HG03280 (cell line): ENCODE measurements around the gene SLC15A1.
"Not testable (repeated sequence)": the region's sequence is repeated elsewhere in the genome, so short reads cannot be mapped to it uniquely, and the experiment has no call there.

Source experiments
- ATAC-seq: cut with Tn5 transposase; IDR thresholded peaks from one replicate; pipeline ENCODE4 v1.9.1; 2021; ENCODE audit warnings: mild to moderate bottlenecking, moderate library complexity; ENCODE audit not compliant: unreplicated experiment

Gene SLC15A1

GRCh38 chr13:98754468-98754867, 2.0 kb upstream of the SLC15A1 start:
- ATAC-seq: not testable (repeated sequence)

DNA sequence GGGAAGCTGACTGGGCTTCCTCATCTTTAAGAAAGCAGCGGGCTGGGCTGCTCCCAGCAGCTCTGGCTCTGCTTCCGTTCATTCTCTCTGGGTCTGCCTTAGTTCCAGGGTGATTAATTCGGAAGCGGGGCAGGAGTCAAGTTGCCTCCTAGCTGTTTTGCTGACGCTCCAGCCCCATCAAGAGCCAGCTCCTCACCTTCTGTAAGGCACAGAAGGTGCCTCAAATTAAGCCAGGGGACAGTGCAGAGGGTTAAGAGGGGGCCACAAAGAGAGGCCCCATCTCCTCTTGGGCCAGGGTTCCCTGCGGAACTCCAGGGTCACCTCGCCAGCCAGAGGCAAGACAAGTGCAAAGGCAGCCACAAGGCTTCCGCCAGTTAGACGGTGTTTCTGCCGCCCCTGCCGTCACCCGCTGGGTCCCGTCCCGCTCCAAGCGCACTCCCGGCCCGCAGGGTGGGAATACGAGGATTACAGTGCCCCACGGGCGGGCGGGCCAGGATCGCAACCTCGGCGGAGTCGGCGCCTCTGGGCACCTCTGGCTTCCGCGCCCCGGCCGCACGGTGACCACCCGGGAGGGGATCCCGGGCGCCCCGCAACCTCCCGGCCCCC, 508 bp downstream of the SLC15A1 start:
- ATAC-seq: no peak

DNA sequence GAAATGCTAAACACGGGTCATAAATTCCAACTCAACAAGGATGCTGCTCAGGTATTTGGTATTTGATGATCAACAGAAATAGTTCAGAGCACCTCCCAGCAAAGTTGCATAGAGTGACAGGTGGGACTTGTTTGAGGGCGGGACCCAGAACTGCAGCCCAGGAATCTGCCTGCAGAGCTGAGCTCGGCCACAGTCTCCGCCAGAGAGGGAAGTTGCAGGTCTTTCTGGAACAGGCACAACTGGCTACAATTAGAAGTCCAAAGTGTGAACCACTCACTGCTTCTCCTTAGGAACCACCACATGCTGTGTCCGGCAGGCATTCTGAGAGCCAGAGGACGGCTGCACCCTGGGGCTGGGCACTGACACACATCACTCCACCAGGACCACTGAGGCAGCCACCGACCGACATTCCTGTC, 1.1 kb downstream of the SLC15A1 start:
- ATAC-seq: no peak

DNA sequence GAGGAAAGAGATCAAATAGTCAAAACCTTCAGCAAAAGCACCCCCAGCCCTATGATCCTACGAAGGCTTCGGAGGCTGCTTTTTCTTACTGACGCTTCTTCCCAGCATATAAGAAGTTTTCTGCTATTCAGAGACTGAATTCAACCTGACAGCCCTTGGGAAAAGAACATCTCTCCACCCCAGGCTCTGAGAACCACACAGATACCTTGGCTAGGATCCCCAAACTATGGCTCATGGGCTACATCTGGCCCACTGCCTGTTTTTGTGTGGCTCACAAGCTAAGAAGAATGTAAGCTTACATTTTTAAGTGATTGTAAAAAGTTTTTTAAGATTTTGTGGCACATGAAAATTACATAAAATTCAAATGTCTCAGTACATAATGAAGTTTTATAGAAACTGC, 3.0 kb downstream of the SLC15A1 start:
- ATAC-seq: no peak

DNA sequence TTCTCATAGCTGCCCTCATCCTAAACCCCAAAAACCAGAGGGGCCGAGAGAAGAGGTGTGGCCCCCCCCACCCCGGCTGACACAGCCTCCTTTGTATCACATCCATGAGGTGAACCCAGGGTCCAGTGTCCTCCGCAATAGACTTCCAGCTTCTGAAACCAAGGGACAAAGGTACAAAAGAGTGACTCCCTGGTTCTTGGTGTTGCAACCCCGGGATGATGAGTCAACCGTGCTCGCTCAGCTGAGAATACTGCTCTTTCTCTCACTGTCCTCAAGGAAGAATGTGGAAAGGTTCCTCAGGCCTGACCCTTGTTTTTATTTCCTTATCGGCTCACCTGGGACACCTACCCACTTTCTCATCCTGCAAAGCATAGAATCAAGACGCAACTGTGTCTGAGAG, 5.5 kb downstream of the SLC15A1 start:
- ATAC-seq: no peak

GRCh38 chr13:98743377-98743776, 9.1 kb downstream of the SLC15A1 start:
- ATAC-seq: no peak

GRCh38 chr13:98742961-98743360, 9.5 kb downstream of the SLC15A1 start:
- ATAC-seq: no peak

GRCh38 chr13:98741741-98742435, 10.6 kb downstream of the SLC15A1 start:
- no peak for ATAC-seq

DNA sequence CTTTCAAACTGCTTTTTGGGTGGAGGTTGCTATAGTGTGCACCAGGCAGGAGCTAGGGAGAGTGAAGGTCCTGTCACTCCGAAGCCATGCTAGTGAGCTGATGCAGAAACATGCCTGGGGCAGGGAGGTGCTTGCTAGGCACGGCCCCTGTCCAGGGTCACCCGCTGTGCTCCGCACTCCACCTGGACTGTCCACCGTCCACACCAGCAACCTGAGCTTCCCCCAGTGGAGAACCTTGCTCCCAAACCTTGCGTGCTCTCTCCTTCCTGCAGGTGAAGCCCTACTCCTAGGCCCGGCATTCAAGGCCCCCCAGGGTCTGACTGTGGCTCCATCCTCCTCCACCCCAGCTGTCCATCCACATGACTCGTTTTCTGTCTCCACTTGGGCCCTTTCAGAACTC, 12.3 kb downstream of the SLC15A1 start:
- no peak for ATAC-seq

- ATAC-seq: no peak
Observed at GRCh38 chr13:98738993-98739392, 13.5 kb downstream of the SLC15A1 start.

DNA sequence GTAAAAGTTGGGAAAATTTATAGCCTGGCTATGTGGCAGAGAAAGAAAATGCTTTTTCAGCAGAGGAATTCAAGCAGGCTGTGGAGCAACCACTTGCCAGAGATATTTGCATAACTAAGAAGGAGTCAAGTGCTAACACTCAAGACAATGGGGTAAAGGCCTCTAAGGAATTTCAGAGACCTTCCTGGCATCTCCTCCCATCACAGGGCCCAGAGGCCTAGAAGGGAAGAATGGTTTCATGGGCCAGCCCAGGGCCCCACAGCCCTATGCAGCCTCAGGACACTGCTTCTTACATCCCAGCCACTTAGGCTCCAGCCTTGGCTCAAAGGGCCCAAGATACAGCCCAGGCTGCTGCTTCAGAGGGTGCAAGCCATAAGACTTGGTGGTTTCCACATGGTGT, 14.3 kb downstream of the SLC15A1 start:
- no peak for ATAC-seq

DNA sequence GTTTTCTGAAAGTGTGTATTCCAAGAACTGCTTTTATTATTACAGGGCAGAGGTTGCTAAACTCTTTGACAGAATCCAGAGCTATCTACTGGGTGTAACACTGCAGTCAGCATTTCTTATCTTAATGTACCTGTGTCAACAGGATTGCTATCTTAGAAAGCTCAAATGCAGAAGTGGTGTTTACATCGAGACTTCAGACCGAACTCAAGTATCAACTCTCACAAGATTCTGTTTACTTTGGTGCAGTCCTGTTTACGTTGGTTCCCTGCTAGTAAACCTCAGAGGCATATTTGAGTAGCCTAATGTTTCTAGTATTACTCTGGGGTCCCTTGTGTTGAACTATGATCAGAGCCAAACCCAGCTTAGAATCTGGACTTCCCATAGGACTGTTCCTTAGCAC, 20.5 kb downstream of the SLC15A1 start:
- no peak for ATAC-seq

DNA sequence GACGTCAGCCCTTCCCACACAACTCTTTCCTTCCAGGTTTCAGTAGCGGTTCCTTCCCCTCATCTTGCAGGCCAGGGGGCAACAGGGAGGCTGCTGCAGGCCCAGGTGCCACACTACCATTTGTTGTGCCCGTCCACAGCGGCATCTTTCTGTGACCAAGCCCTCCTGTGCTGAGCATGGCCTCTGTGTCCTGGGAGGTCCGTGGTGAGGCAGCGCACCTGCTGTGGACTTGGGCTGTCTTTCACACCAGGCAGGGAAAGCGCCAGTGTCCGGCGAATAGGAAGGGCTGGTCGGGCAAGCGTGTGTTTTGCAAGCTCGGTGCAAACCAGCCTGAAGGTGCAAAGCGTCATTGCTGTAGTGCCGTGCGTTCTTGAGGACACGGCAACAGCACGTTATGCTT, 21.4 kb downstream of the SLC15A1 start:
- no peak for ATAC-seq

DNA sequence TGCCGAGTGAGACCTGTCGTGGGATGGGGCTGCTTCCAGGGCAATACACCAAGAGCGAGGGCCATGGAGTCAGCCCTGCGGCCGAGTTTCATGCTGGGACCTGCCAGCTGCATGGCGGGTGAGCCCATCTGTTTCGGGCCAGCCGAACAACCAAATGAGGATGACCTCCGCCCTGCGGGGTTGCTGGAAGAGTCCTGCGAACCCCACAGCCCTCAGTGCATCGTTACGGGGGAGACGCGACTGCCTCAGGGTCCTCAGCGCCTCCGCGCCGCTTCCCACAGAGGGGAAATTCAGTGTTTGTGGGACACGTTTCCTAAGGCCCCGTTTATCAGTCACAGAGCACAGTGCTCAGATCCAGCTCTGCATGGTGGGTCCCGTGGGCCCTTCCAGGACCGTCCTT, 22.0 kb downstream of the SLC15A1 start:
- no peak for ATAC-seq

GRCh38 chr13:98729658-98730057, 22.8 kb downstream of the SLC15A1 start:
- ATAC-seq: no peak

DNA sequence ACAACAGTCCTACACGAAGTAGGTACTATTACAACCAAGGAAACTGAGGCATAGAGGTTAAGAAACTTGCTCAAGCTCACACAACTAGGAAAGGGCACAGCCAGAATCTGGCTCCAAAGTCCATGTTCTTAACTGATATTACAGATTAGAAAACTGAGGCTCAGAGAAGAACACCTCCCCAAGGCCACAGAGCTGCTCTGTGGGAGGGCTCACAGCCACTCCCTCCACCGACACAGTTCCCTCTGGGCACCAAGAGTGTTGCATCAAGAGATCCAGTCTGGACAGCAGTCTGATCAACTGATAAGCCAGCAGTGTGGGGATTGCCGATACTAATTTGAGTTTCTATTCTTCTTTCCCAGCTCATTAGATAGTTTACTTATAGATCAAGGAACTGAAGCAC, 29.5 kb downstream of the SLC15A1 start:
- ATAC-seq: no peak

DNA sequence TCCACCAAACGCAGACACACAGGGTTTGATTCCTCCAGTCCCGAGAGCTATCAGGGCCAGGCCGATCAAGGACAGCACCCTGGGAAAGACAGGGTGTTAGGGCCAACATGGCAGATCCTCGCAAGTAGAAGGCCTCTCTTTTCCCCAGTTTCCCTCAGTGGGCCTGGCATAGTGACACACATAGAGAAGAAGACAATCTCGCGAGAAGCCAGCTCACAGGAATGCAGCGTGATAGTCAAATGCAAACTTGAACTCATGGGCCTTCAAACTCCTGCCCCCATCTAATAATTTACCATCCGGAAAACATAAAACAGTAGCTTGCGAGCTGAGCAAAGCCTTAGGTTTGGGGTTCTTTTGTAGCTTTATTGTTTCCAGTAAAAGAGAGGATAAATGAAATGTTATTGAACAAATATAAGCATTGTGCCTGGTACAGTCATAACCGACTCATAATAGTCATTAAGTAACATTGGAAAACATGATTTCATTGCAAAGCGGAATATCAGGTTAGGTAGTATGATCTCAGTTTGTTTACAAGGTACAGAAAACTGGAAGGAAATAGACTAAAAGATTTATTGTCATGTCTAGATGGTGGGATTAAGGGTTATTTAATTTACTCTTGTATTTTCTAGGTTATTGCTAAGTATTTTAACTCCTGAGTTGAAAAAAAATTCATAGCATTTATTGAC, 30.5 kb downstream of the SLC15A1 start:
- ATAC-seq: no peak

DNA sequence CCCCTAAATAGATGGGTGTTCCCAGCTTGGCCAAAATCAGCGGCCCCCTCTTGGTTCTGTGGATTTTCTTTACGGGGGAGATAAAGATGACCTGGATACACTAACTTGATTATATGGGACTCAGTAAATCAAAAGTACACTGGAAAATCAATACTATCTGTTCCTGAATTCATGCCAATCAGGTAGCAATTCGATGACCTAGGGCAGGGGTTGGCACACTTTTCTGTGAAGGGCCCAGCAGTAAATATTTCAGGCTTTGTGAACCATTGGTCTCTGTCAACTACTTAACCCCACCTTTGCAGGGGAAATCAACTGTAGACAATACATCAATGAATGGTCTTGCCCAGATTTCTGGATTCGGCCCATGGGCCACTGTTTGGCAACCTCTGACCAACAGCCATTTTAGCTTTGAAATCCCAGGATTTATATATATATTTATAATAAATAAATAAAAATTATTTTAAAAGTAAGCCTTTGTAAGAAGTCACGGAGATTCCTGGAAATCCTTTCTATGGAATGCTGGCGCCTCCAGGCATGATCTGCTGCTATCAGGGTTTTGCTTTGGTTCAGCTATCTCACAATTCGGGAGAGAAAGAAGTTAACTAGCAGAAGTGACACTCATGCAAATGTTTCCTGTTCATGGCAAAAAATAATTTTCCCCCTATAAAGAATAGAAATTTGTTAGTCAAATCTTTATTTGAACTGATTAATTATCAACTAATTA, 32.8 kb downstream of the SLC15A1 start:
- no peak for ATAC-seq

DNA sequence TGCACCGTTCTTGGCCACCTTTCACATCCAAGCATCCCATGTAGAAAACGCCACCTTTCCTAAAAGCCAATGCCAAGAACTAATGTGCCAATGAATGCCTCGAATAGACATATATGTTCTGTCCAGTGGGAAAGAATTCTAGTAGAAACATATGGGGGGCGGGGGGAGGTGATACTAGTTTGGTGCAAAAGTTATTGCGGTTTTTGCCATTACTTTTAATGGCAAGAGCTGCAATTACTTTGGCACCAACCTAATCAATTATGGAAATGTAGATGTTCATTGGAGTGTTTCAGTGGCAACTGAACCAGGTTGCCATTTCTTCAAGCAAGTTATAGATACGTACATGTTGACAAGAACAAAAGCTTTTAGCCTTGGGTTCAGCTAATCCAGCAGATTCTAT, 34.6 kb downstream of the SLC15A1 start:
- ATAC-seq: no peak

- no peak for ATAC-seq
Observed at GRCh38 chr13:98717256-98717655, 35.2 kb downstream of the SLC15A1 start.

GRCh38 chr13:98710521-98710920, 42.0 kb downstream of the SLC15A1 start:
- no peak for ATAC-seq
